Measurements from ENCODE around the gene SGSM1. TPM values are rescaled to one million over a fixed set of nuclear protein-coding genes. Genes with fewer than 3 reads are reported as not detected.
A peak's percentile ranks its signal among the peaks of the same experiment; 100 is the strongest.

SGSM1 gene
- total RNA-seq, 1 experiment from 2014 or later: 4.3 TPM

DNA sequence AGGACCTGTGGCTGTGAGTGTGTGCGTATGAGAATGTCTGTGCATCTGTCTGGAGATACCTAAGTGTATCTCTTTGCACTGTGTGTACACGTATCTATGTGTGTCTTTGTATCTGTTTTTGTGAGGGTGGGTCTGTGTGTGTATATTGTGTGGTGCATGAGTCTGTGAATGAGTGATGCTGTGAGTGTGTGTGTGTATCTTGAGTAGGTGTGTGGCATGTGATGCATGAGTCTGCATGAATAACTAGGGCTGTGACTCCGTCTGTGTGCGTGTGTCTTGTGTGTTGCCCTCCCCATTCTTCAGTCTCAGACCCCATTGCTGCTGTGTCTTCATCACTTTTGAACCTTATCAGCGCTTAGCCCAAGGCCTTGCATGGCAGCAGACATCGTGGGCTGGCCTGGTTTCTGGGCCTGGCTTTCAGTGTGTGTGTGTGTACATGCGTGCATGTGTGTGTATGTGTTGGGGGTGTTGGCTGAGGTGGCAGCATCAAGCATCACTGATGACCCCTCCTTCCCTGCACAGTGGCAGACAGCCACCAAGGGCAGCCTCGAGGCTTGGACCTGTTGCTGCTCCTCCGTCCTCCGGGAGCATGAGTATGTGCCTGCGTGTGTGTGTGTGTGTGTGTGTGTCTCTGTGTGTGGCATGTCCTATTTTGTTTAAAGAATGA is 1.4 kb downstream of the SGSM1 start:
- TF ChIP-seq, protein P1, sequence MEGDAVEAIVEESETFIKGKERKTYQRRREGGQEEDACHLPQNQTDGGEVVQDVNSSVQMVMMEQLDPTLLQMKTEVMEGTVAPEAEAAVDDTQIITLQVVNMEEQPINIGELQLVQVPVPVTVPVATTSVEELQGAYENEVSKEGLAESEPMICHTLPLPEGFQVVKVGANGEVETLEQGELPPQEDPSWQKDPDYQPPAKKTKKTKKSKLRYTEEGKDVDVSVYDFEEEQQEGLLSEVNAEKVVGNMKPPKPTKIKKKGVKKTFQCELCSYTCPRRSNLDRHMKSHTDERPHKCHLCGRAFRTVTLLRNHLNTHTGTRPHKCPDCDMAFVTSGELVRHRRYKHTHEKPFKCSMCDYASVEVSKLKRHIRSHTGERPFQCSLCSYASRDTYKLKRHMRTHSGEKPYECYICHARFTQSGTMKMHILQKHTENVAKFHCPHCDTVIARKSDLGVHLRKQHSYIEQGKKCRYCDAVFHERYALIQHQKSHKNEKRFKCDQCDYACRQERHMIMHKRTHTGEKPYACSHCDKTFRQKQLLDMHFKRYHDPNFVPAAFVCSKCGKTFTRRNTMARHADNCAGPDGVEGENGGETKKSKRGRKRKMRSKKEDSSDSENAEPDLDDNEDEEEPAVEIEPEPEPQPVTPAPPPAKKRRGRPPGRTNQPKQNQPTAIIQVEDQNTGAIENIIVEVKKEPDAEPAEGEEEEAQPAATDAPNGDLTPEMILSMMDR (conservative IDR thresholded peaks at IDR 0.05): no peak
- Histone ChIP-seq H2AFZ (ENCODE audit: low read length) (no peak overlapping the region), H3K4me1 (ENCODE audit: insufficient read depth, low read length) (no peaks in the 10 kb centered on the region)

More for the DNA sequence above, 1.4 kb downstream of the SGSM1 start:
- no peak overlapping the region for H2AK5ac ChIP-seq (ENCODE audit: insufficient read length, low read length)
- no peak overlapping the region for H3K23ac ChIP-seq (ENCODE audit: insufficient read length, low read depth, low read length)
- H4K91ac ChIP-seq (ENCODE audit: insufficient read length, low read depth, low read length): no peak overlapping the region
- peaks cover 7% of the 10 kb centered on the region for H3K23me2 ChIP-seq (ENCODE audit: insufficient read length, low read depth, low read length, poor library complexity, severe bottlenecking)
- no peaks in the 10 kb centered on the region for H3K79me2 ChIP-seq (ENCODE audit: insufficient read depth, low read length)
- no peak for DNase-seq
- H3K27me3 ChIP-seq (ENCODE audit: insufficient read depth, low read length): no peaks in the 10 kb centered on the region
- H3K18ac ChIP-seq (ENCODE audit: insufficient read length, low read depth, low read length): no peak overlapping the region
- H3K4me2 ChIP-seq (ENCODE audit: insufficient read depth, insufficient read length, low read length): peak overlapping the region; percentile 64
- no peaks in the 10 kb centered on the region; a peak in 1 of 5 replicates for H3K9me3 Mint-ChIP-seq
- H4K5ac ChIP-seq (ENCODE audit: insufficient read length, low read depth, low read length): no peak overlapping the region
- no peak overlapping the region for H3K27ac ChIP-seq (ENCODE audit: insufficient read length, low read depth, low read length)
- no peak overlapping the region for H3K9ac ChIP-seq (ENCODE audit: extremely low read depth, insufficient read length, low read length)
- no peak overlapping the region for H2BK12ac ChIP-seq (ENCODE audit: insufficient read length, low read depth, low read length)
- H2BK20ac ChIP-seq (ENCODE audit: low read depth, low read length, poor library complexity, severe bottlenecking): no peak overlapping the region
- no peak overlapping the region for H3T11ph ChIP-seq (ENCODE audit: low read length)
- H3K9me3 ChIP-seq (ENCODE audit: control insufficient read depth, low read depth, low read length): no peaks in the 10 kb centered on the region
- H2BK15ac ChIP-seq (ENCODE audit: low read depth, low read length): no peak overlapping the region
- H3K4me1 Mint-ChIP-seq: peaks cover 16 to 31% of the 10 kb centered on the region in 2 experiments
- H3K79me1 ChIP-seq (ENCODE audit: insufficient read depth, low read depth, low read length, poor library complexity, severe bottlenecking): peaks cover 2% of the 10 kb centered on the region
- H3K27me3 Mint-ChIP-seq (ENCODE audit: low read depth): peaks cover 5% of the 10 kb centered on the region
- H3K4ac ChIP-seq (ENCODE audit: low read depth, low read length): no peak overlapping the region
- WGBS (ENCODE audit: extremely low coverage, insufficient read length, low lambda C conversion rate): no CpG with 5 or more reads among the region's 11 CpGs
- peaks cover 3% of the 10 kb centered on the region for H4K20me1 ChIP-seq (ENCODE audit: control insufficient read depth, insufficient read depth, insufficient read length)
- no peak overlapping the region for H3K27ac Mint-ChIP-seq
- no peak overlapping the region for H3K14ac ChIP-seq (ENCODE audit: insufficient read depth, low read length)
- no peaks in the 10 kb centered on the region for H3K36me3 Mint-ChIP-seq (ENCODE audit: insufficient read depth in 1 of 3, low read depth in 3 of 3)
- H3K4me3 Mint-ChIP-seq: peak overlapping the region; percentile 58 to 78
- no peak overlapping the region for H2BK120ac ChIP-seq (ENCODE audit: low read depth, low read length, poor library complexity, severe bottlenecking)
- no peak overlapping the region for H4K8ac ChIP-seq (replicated peaks; ENCODE audit: insufficient read length, low read depth, low read length)
- no peak overlapping the region for H3K56ac ChIP-seq (ENCODE audit: insufficient read length, low read depth, low read length)
- H2BK5ac ChIP-seq (ENCODE audit: insufficient read length, low read length): no peak overlapping the region
